HCT116 (cell line): ENCODE data around the gene HCFC1. TPM values are rescaled to one million over a fixed set of nuclear protein-coding genes. Genes with fewer than 3 reads are reported as not detected.

Source experiments
- ATAC-seq: fragments of 200-7000 bp; cut with Tn5 transposase; 2 replicates; pipeline ENCODE4 v1.9.1; 2020; ENCODE audit warnings: mild to moderate bottlenecking, moderate library complexity
- BruUV-seq: library from RNA; stranded (reverse); fragments of 400-500 nt; replicated peaks from 2 replicates; lab custom pipeline; 2021; lab: Mats Ljungman, UMichigan
- CTCF ChIA-PET: fragments of 300-600 bp; sonication (Branson Sonifier 250); formaldehyde crosslinking; loops from one replicate; lab custom pipeline; 2021; ENCODE audit warnings: antibody characterized with exemption; lab: Charles Lee
- POLR2A ChIA-PET: fragments of 300-600, 350-600 bp; sonication (Branson Sonifier 250); formaldehyde crosslinking; loops from one replicate; lab custom pipeline; 2021; ENCODE audit warnings: antibody characterized with exemption; lab: Charles Lee
- RAD21 ChIA-PET, 2 experiments: fragments of 300-600 bp; sonication (Branson Sonifier 250); formaldehyde crosslinking; loops; one replicate each; lab custom pipeline; 2023; ENCODE audit warnings: low total read pairs in 2 of 2; ENCODE audit not compliant: uncharacterized antibody in 2 of 2, unreplicated experiment in 2 of 2, low non-redundant PET in 1 of 2; lab: Charles Lee
- DNase-seq: peaks from one replicate; pipeline ENCODE4 v3.0.0-alpha.2; 2010; ENCODE audit warnings: low read depth, low spot score
- H2AFZ ChIP-seq: fragments of 200-600 bp; shearing (Covaris generic), sonication (generic); 2 replicates; pipeline ENCODE4 v1.6.1; 2017; ENCODE audit warnings: low read depth, mixed run types, mixed read lengths, antibody characterized with exemption, low read length; ENCODE audit not compliant: poor library complexity, severe bottlenecking
- H3K27ac ChIP-seq: 2 replicates; pipeline ENCODE4 v1.5.1; 2012; ENCODE audit warnings: low read depth, low read length
- H3K27me3 ChIP-seq: fragments of 200-600 bp; sonication (generic); 2 replicates; pipeline ENCODE4 v1.6.1; 2016; ENCODE audit warnings: mixed run types, low read length, mixed read lengths; ENCODE audit not compliant: insufficient read depth
- H3K36me3 ChIP-seq, 2 experiments: fragments of 200-500 bp in 1 of 2; fragments of 200-600 bp in 1 of 2; sonication (Bioruptor generic) in 1 of 2; sonication (generic) in 1 of 2; 2 replicates each; pipeline versions ENCODE4 v1.5.1 to v1.6.1; 2014 to 2016; ENCODE audit warnings: low read length in 2 of 2, inconsistent platforms in 1 of 2, mixed read lengths in 1 of 2, mixed run types in 1 of 2; ENCODE audit not compliant: insufficient read depth in 2 of 2, control insufficient read depth in 1 of 2
- H3K4me1 ChIP-seq, 2 experiments: fragments of 200-600 bp in 1 of 2; sonication (generic) in 1 of 2; 2 replicates each; pipeline versions ENCODE4 v1.5.1 to v1.6.1; 2012 to 2017; ENCODE audit warnings: low read length in 2 of 2, inconsistent platforms in 1 of 2, mild to moderate bottlenecking in 1 of 2, mixed read lengths in 1 of 2, mixed run types in 1 of 2, moderate library complexity in 1 of 2; ENCODE audit not compliant: insufficient read depth in 2 of 2, control insufficient read depth in 1 of 2
- H3K4me2 ChIP-seq: fragments of 200-600 bp; sonication (generic); 2 replicates; pipeline ENCODE4 v1.6.1; 2017; ENCODE audit warnings: mixed run types, low read length, mixed read lengths
- H3K4me3 ChIP-seq, 2 experiments: fragments of 200-600 bp in 1 of 2; sonication (generic) in 1 of 2; replicated peaks in 1 of 2; 2 replicates each; pipeline ENCODE4 v1.5.1; 2011 to 2016; ENCODE audit warnings: low read length in 2 of 2, control low read depth in 1 of 2, low read depth in 1 of 2, mild to moderate bottlenecking in 1 of 2, mixed read lengths in 1 of 2, mixed run types in 1 of 2
- H3K79me2 ChIP-seq: fragments of 200-600 bp; sonication (generic); 2 replicates; pipeline ENCODE4 v1.6.1; 2017; ENCODE audit warnings: mild to moderate bottlenecking, mixed run types, low read length, moderate library complexity, mixed read lengths; ENCODE audit not compliant: insufficient read depth
- H3K9ac ChIP-seq: fragments of 200-600 bp; sonication (generic); 2 replicates; pipeline ENCODE4 v1.6.1; 2016; ENCODE audit warnings: low read length, mixed read lengths
- H3K9me2 ChIP-seq: fragments of 200-600 bp; sonication (generic), shearing (Covaris generic); 2 replicates; pipeline ENCODE4 v1.6.1; 2017; ENCODE audit warnings: mixed run types, mild to moderate bottlenecking, moderate library complexity; ENCODE audit not compliant: insufficient read depth
- H3K9me3 ChIP-seq, 2 experiments: fragments of 200-500 bp in 1 of 2; fragments of 200-600 bp in 1 of 2; sonication (Bioruptor generic) in 1 of 2; sonication (generic) in 1 of 2; 2 replicates each; pipeline ENCODE4 v1.6.1; 2014 to 2017; ENCODE audit warnings: low read length in 2 of 2, mixed read lengths in 2 of 2, inconsistent platforms in 1 of 2, low read depth in 1 of 2, mild to moderate bottlenecking in 1 of 2, mixed run types in 1 of 2, moderate library complexity in 1 of 2; ENCODE audit not compliant: control insufficient read depth in 1 of 2, insufficient read depth in 1 of 2
- H4K20me1 ChIP-seq: fragments of 200-600 bp; sonication (generic), shearing (Covaris generic); 2 replicates; pipeline ENCODE4 v1.6.1; 2017; ENCODE audit warnings: mixed run types, mild to moderate bottlenecking, moderate library complexity; ENCODE audit not compliant: insufficient read depth
- CBX3 ChIP-seq: IDR thresholded peaks from 2 replicates; pipeline ENCODE4 v1.6.1; 2012; ENCODE audit warnings: low read depth
- CTCF ChIP-seq, 3 experiments: fragments of 200-600 bp in 1 of 3; sonication (generic) in 1 of 3; IDR thresholded peaks in 2 of 3; conservative IDR thresholded peaks in 1 of 3; 2 replicates each; pipeline ENCODE4 v1.5.1; 2012 to 2017; ENCODE audit warnings: low read depth in 2 of 3, low read length in 2 of 3, antibody characterized with exemption in 1 of 3, borderline replicate concordance in 1 of 3, control low read depth in 1 of 3, mild to moderate bottlenecking in 1 of 3, mixed read lengths in 1 of 3, mixed run types in 1 of 3, moderate library complexity in 1 of 3; ENCODE audit not compliant: insufficient read depth in 1 of 3
- EGR1 ChIP-seq: IDR thresholded peaks from 2 replicates; pipeline ENCODE4 v1.6.1; 2012; ENCODE audit warnings: low read depth
- ELF1 ChIP-seq: IDR thresholded peaks from 2 replicates; pipeline ENCODE4 v1.6.1; 2012; ENCODE audit warnings: low read depth, borderline replicate concordance
- EZH2 ChIP-seq: fragments of 200-600 bp; sonication (generic); IDR thresholded peaks from 2 replicates; pipeline ENCODE4 v1.6.1; 2017; ENCODE audit warnings: antibody characterized with exemption, mixed run types
- POLR2A ChIP-seq: IDR thresholded peaks from 2 replicates; pipeline ENCODE4 v1.7.0; 2011; ENCODE audit warnings: borderline replicate concordance; ENCODE audit not compliant: insufficient read depth, insufficient read length; ENCODE audit errors: extremely low read depth
- POLR2AphosphoS5 ChIP-seq: IDR thresholded peaks from 2 replicates; pipeline ENCODE4 v1.6.1; 2011; ENCODE audit warnings: mild to moderate bottlenecking, low read depth, low read length, moderate library complexity
- RAD21 ChIP-seq: IDR thresholded peaks from 2 replicates; pipeline ENCODE4 v1.6.1; 2012; ENCODE audit warnings: low read depth, mild to moderate bottlenecking
- SIN3A ChIP-seq: IDR thresholded peaks from 2 replicates; pipeline ENCODE4 v1.6.1; 2012; ENCODE audit warnings: low read depth
- SP1 ChIP-seq: IDR thresholded peaks from 2 replicates; pipeline ENCODE4 v1.6.1; 2012; ENCODE audit warnings: low read depth
- SRF ChIP-seq: IDR thresholded peaks from 2 replicates; pipeline ENCODE4 v1.6.1; 2012; ENCODE audit warnings: low read depth
- TCF7L2 ChIP-seq: IDR thresholded peaks from 2 replicates; pipeline ENCODE4 v1.7.0; 2011; ENCODE audit warnings: borderline replicate concordance, inconsistent platforms; ENCODE audit not compliant: insufficient read depth, insufficient read length; ENCODE audit errors: extremely low read depth
- ZFX ChIP-seq: fragments of 450-650 bp; IDR thresholded peaks from 2 replicates; pipeline ENCODE4 v1.6.1; 2017
- ZNF274 ChIP-seq: fragments of 200-500 bp; sonication (Bioruptor generic); IDR thresholded peaks from 2 replicates; pipeline ENCODE4 v1.6.1; 2014; ENCODE audit warnings: mild to moderate bottlenecking, low read depth, low read length, inconsistent platforms
- intact Hi-C: fragments of 100-400 bp; cut with micrococcal nuclease; formaldehyde crosslinking; loops from 2 replicates; pipeline ENCODE4 v1.10.0; 2022
- total RNA-seq: library from RNA; stranded (reverse); gene quantifications from one replicate; pipeline ENCODE4 v1.2.1, GENCODE V29; 2021; ENCODE audit not compliant: unreplicated experiment
- TF ChIP-seq, protein P1 (sequence below): IDR thresholded peaks from 2 replicates; pipeline ENCODE4 v1.6.1; 2012; ENCODE audit warnings: low read depth
- TF ChIP-seq, protein P2 (sequence below): IDR thresholded peaks from 2 replicates; pipeline ENCODE4 v1.6.1; 2011; ENCODE audit warnings: mild to moderate bottlenecking, low read length, moderate library complexity; ENCODE audit not compliant: insufficient replicate concordance; ENCODE audit errors: extremely low read depth
- TF ChIP-seq, protein P3 (sequence below): IDR thresholded peaks from 2 replicates; pipeline ENCODE4 v1.6.1; 2012

The HCFC1 gene
- total RNA-seq, 1 experiment from 2014 or later, result 72.8 TPM

- Histone ChIP-seq H2AFZ (no peak overlapping the region), H3K4me3 (no peak overlapping the region), H3K79me2 (no peaks in the 10 kb centered on the region), H4K20me1 (no peaks in the 10 kb centered on the region), H3K9ac (no peak overlapping the region), H3K4me2 (no peak overlapping the region), H3K36me3 (peaks cover 3 to 5% of the 10 kb centered on the region in 2 experiments; a peak in 2 of 4 replicates), H3K9me3 (no peaks in the 10 kb centered on the region), H3K9me2 (no peaks in the 10 kb centered on the region), H3K27me3 (no peaks in the 10 kb centered on the region), H3K27ac (no peak overlapping the region), H3K4me1 (no peaks in the 10 kb centered on the region)
- RAD21 ChIA-PET, result no interaction called here
- TF ChIP-seq CBX3, result no peak
- no peak for TF ChIP-seq TCF7L2
- TF ChIP-seq CTCF (IDR thresholded peaks at IDR 0.05 in 2 of 3, conservative IDR thresholded peaks at IDR 0.05 in 1 of 3; ENCODE audit: borderline replicate concordance in 1 of 3, insufficient read depth in 1 of 3, low read depth in 2 of 3, low read length in 2 of 3), result no peak
- no peak for TF ChIP-seq ELF1
- no peak for TF ChIP-seq ZNF274
- no peak for TF ChIP-seq RAD21
- no peak for TF ChIP-seq EGR1
- no peak for TF ChIP-seq SP1
- TF ChIP-seq, protein P1, sequence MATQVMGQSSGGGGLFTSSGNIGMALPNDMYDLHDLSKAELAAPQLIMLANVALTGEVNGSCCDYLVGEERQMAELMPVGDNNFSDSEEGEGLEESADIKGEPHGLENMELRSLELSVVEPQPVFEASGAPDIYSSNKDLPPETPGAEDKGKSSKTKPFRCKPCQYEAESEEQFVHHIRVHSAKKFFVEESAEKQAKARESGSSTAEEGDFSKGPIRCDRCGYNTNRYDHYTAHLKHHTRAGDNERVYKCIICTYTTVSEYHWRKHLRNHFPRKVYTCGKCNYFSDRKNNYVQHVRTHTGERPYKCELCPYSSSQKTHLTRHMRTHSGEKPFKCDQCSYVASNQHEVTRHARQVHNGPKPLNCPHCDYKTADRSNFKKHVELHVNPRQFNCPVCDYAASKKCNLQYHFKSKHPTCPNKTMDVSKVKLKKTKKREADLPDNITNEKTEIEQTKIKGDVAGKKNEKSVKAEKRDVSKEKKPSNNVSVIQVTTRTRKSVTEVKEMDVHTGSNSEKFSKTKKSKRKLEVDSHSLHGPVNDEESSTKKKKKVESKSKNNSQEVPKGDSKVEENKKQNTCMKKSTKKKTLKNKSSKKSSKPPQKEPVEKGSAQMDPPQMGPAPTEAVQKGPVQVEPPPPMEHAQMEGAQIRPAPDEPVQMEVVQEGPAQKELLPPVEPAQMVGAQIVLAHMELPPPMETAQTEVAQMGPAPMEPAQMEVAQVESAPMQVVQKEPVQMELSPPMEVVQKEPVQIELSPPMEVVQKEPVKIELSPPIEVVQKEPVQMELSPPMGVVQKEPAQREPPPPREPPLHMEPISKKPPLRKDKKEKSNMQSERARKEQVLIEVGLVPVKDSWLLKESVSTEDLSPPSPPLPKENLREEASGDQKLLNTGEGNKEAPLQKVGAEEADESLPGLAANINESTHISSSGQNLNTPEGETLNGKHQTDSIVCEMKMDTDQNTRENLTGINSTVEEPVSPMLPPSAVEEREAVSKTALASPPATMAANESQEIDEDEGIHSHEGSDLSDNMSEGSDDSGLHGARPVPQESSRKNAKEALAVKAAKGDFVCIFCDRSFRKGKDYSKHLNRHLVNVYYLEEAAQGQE, result no peak
- TF ChIP-seq POLR2A, result no peak
- TF ChIP-seq SIN3A, result no peak
- TF ChIP-seq, protein P2, sequence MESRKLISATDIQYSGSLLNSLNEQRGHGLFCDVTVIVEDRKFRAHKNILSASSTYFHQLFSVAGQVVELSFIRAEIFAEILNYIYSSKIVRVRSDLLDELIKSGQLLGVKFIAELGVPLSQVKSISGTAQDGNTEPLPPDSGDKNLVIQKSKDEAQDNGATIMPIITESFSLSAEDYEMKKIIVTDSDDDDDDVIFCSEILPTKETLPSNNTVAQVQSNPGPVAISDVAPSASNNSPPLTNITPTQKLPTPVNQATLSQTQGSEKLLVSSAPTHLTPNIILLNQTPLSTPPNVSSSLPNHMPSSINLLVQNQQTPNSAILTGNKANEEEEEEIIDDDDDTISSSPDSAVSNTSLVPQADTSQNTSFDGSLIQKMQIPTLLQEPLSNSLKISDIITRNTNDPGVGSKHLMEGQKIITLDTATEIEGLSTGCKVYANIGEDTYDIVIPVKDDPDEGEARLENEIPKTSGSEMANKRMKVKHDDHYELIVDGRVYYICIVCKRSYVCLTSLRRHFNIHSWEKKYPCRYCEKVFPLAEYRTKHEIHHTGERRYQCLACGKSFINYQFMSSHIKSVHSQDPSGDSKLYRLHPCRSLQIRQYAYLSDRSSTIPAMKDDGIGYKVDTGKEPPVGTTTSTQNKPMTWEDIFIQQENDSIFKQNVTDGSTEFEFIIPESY, result no peak
- TF ChIP-seq POLR2AphosphoS5, result no peak
- TF ChIP-seq SRF, result no peak
- TF ChIP-seq EZH2, result no peak
- TF ChIP-seq ZFX, result no peak
- TF ChIP-seq, protein P3, sequence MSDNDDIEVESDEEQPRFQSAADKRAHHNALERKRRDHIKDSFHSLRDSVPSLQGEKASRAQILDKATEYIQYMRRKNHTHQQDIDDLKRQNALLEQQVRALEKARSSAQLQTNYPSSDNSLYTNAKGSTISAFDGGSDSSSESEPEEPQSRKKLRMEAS, result no peak
- POLR2A ChIA-PET, result no interaction called here
- ATAC-seq, result no peak
- CTCF ChIA-PET, result no interaction called here
- intact Hi-C loops, result no loop called here
- BruUV-seq, result no TSS peak
- no peak for DNase-seq
These were observed 57.9 kb downstream of the HCFC1 start for GRCh38 chrX:153913701-153914100.
